Skin of body (tissue), 2 donors: ENCODE results near the gene KCNIP4. TPM values are rescaled to one million over a fixed set of nuclear protein-coding genes. Genes with fewer than 3 reads are reported as not detected.

Experiments
- DNase-seq: peaks from one replicate; lab custom pipeline; 2025; lab: John Stamatoyannopoulos, UW
- total RNA-seq: library from RNA; depleted of rRNA; stranded (reverse); fragments of >200 nt; gene quantifications from one replicate; pipeline ENCODE4 v1.2.3, GENCODE V29; 2014

The KCNIP4 gene
- total RNA-seq, 1 donor from 2014 or later: 2.8 TPM

GRCh38 chr4:20681271-20681670 is 1267.3 kb downstream of the KCNIP4 start:
- DNase-seq: no peak

GRCh38 chr4:20680736-20681135 is 1267.8 kb downstream of the KCNIP4 start:
- no peak for DNase-seq

GRCh38 chr4:20679951-20680350 is 1268.6 kb downstream of the KCNIP4 start:
- DNase-seq: no peak
